DMS153 treated with DMSO at 0.1 percent for 48 hours (cell line): Measurements from ENCODE around the gene PIGL.
"Not testable (repeated sequence)": the region's sequence is repeated elsewhere in the genome, so short reads cannot be mapped to it uniquely, and the experiment has no call there.

Source experiments
- DNase-seq: peaks from one replicate; lab custom pipeline; 2025; ENCODE audit not compliant: unreplicated experiment; lab: John Stamatoyannopoulos, UW

The PIGL gene

DNA sequence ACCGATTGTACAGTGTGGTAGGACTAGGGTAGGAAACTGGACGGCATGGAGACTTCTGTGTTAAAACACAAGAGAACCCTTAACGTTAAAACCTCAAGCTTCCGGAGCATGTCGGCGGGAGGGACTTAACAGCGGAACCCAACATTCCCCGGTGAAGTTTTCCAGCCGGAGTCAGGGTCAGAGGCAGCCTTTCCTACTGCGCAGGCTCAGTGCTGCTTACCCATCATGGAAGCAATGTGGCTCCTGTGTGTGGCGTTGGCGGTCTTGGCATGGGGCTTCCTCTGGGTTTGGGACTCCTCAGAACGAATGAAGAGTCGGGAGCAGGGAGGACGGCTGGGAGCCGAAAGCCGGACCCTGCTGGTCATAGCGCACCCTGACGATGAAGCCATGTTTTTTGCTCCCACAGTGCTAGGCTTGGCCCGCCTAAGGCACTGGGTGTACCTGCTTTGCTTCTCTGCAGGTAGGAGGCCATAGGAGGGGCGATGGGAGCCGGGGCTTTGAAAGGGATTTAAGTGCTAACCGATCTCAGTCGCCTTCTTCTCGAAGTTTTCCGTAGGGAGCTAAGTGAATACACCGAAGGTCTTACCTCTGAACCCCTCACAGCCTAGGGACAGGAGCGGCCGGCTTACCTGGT lies at the start of gene PIGL:
PIGL (plus strand) TSS at position 209 of the 634 bp plus-strand sequence; CDS start at position 226, 17 bp downstream.
- DNase-seq, result peak; percentile 65

DNA sequence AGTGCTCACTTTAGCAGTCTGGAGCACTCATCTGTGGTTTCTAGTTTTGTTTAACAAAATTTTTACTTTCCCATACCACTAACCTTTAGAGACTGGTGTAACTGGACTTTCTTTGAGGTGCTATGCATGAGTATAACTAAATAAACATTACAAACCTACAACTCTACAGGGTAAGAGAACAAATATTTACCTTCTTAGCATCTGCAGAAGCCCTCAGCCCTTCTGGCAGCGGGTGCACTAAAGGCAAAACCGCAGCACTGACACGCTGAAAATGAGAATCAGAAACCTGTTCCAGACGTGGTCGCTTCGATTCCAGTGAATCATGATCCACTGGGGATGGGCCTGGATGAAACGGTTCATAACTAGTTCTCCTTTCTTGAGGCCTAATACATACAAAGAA lies 45.4 kb upstream of the PIGL start:
- DNase-seq, result no peak

DNA sequence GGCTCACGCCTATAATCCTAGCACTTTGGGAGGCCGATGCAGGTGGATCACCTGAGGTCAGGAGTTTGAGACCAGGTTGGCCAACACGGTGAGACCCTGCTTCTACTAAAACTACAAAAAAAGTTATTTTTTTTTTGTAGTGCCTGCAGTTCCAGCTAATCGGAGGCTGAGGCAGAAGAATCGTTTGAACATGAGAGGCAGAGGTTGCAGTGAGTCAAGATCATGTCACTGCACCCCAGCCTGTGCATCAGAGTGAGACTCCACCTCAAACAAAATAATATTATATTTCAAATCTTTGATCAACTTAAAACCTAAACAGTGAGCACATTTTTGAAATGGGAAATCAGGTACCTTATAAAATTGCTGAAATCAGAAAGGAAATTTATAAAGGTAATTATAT lies 38.2 kb upstream of the PIGL start:
- no peak for DNase-seq

DNA sequence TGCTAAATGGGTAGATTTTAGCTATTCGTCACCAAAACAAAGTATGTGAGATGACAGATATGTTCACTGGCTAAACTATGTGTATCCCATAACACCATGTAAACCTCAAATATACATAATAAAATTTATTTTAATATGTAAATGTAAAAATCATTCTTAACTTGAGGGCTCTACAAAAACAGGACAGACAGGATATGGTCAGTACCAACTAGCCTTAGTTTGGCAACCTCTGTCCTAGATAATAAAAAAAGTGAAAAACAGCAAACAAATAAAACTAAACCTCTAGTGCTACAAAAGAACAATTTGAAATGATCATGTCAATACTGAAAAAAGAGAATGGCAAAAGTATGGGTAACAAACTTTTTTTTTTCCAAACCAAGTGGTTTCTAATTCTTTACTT lies 35.4 kb upstream of the PIGL start:
- DNase-seq, result no peak

DNA sequence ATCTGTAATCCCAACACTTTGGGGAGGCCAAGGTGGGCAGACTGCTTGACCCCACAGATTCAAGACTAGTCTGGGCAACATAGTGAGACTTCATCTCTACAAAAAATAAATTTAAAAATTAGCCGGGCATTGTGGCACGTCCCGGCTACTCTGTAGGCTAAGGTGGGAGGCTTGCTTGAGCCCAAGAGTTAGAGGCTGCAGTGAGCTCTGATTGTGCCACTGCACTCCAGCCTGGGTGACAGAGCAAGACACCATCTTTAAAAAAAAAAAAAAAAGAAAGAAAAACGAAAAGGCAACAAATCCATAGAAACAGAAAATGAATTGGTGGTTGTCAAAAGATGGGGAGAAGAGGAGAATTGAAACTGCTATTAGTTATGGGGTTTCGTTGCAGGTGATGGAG lies 29.4 kb upstream of the PIGL start:
- no peak for DNase-seq

DNA sequence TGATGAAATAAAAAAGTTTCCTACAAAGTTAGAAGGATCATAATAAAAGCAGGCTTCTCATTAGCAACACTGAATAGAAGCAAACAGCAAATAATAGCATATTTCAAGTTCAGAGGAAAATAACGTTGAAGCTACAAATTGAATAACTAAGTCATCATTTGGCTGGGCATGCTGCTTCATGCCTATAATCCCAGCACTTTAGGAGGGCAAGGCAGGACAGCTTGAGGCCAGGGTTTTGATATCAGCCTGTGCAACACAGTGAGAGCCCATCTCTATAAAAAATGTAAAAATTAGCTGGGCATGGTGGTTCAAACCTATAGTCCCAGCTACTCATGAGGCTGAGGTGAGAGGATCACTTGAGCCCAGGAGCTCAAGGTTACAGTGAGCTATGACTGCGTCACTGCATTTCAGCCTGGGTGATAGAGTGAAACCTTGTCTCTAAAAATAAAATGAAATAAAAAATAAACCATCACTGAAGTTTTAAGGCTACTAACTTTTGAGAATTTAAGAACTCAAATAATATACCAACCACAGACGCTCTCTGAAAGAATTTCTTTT lies 27.1 kb upstream of the PIGL start:
- no peak for DNase-seq

DNA sequence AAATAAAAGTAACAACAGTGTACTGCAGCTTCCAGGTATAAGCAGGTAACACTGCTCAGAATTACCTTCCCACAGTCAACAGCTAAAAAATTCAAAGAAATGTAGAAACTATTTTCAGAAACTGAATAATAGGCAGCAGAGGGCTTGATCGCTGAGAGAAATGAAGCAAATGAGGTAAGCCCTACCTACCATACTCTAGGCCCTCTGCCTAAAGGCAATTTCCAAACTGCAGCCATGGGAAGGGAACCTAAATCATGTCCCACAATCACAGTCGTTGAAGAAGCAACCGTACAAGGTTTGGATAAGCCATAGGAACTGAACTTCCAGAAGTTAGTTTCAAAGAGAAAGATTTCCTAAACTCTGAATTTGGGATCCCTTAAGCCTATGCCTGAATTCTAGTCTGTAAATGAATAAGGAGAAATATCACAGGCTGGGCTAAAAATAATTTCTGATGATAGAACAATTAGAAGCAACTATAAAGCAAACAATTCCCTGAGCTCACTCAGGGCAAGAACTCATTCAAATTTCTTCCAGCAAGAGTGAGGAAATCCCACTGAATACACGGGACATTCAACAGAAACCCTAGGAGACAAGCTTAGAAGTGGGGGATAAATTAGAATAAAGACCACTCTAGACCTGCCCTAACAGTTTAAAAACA lies 26.2 kb upstream of the PIGL start:
- DNase-seq, result no peak

DNA sequence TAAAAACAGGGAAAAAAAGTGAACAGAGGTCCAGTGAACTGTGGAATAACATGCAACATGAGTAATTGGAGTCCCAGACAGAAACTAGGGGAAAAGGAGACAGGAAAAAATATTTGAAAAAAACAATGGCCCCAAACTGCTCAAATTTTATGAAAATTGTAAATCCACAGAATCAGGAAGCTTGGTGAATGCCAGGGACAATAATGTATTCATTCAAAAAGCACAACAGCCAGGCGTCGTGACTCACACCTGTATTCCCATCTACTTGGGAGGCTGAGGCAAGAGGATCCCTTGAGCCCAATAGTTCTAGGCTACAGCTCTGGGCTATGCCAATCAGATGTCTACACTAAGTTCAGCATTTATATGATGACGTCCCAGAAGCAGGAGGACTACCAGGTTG lies 25.4 kb upstream of the PIGL start:
- no peak for DNase-seq

DNA sequence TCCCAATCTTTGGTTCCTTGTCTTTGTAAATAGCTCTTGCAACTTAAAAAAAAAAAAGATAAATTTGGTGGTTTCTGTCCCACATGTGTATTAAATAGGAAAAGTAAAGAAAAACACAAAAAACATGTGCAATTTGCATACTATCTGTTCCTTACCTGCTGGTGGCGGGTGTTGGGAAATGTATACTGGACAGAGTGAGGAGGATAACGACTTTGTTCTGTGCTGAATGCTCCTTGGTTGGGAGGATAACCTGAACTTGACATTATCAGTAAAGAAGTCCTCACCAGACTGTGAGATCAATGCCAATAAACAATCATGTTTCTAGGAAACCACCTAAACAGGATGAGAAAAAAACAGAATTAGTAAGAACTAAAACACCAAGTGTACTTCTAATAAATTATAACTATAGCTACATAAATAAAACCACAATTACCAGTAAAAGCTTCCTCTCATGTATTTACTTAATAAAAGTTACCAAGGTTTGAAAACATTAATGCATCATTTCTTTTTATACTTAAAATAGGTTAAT lies 22.6 kb upstream of the PIGL start:
- not testable (repeated sequence) for DNase-seq

DNA sequence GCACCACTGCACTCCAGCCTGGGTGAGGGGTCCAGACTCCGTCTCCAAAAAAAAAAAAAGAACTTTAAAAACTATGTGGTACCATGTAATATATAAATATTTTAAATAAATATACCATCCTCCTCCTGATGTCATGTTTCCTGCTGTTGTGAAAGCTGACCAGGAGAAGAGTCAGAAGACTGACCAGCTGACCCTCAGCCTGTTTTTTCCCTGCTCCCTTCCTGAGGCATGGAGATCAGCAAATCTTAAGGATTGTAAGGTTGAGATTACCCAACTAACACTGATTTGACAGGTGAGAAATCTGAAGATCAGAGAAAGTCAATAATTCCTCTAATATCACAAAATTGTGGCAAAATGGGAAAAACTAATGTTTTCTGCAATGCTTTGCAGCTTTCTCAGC lies 19.7 kb upstream of the PIGL start:
- DNase-seq, result no peak

DNA sequence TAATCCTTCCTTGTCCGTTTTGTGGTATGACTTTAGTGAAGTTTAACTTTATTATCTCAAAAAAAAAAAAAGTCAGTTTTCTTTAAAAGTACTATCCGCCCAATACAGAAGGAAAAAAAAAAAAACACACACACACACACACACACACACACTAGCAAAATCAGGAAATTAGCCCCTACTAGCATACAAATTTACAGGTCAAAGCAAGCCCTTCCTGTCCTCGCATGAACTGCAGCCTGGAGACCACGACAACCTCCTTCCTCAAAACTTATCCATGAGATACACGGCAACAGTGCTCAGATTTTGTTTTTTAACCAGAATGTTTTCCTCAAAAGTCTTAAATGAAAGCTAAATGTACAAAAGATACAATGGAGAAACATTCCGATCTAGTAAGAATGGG lies 17.9 kb upstream of the PIGL start:
- DNase-seq, result no peak

DNA sequence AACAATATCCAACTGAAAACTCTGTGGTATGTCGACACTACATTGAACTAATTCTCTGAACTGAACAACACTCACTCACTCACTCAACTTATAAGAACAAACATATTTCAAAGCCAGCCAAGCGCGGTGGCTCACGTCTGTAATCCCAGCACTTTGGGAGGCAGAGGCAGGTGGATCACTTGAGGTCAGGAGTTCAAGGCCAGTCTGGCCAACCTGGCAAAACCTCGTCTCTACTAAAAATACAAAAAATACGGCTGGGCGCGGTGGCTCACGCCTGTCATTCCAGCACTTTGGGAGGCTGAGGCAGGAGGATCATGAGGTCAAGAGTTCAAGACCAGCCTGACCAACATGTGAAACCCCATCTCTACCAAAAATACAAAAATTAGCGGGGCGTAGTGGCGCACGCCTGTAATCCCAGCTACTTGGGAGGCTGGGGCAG lies 15.3 kb upstream of the PIGL start:
- not testable (repeated sequence) for DNase-seq

DNA sequence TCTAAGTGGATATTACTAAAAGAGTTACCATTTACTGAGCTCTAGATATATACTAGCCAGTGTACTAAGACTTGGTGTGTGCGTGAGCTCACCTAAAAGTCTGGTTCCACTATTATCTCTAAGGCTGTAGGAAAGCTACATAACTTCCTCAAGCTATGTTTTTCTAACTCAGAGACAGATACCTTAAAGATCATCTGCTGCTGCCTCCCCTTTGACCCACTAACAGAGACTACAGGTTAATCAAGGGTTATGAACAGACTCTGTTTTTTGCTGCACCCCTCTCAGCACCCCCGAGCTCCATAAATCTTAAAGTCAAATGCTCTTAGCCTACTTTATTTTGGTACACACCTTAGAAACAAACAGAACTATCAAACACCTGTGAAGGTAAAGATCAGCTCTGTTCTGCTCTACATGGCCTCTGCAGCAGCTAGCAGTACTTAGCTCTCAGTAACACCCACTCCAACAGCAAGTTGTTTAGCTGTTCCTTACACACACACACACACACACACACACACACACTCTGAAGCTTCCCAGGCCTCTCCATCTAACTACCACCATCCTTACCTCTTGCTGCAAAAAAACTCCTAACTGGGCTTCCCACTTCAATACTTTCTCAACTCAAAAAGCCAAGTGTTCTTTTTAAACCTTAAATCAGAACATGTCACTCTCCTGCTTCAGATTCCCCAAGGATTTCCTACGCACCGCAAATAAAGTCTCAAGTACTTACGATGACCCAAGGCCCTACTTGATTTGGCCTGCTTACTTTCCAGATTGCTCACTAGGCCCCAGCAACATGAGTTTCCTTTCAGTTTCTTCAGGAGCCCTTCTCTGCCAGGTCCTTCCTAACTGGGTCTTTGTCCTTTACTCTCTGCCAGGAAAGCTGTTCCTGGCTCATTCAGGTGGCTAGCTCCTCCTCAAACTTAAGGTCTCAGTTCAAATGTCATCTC lies 14.2 kb upstream of the PIGL start:
- DNase-seq, result not testable (repeated sequence)

DNA sequence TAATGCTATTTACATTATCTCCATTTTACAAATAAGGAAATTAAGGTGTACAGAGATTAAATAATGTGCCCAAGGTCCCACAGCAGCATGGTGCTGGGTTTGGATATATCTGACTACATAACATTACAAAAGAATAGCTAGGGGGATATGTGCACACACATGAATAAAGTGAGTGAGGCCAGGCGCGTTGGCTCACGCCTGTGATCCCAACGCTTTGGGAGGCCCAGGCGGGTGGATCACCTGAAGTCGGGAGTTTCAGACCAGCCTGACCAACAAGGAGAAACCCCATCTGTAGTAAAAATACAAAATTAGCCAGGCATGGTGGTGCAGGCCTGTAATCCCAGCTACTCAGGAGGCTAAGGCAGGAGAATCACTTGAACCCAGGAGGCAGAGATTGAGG lies 12.2 kb upstream of the PIGL start:
- not testable (repeated sequence) for DNase-seq

DNA sequence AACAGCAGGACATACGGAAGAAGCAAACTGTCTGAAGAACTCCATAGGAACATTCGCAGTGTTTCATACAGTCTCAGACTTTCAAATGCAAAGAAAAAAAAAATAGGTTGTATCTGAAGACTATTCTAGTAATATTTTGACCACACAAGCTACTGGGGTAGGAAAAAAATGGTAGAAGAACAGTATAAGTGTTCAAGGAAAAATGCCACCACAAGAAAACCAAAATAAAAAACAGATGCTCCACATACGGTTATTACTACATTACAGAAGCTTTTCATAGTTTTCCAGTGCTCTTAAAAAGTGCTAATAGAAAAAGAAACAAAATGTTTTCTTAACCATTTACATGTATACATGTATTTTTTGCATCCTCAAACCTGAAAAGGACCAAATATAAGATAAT lies 5.4 kb upstream of the PIGL start:
- DNase-seq, result no peak

DNA sequence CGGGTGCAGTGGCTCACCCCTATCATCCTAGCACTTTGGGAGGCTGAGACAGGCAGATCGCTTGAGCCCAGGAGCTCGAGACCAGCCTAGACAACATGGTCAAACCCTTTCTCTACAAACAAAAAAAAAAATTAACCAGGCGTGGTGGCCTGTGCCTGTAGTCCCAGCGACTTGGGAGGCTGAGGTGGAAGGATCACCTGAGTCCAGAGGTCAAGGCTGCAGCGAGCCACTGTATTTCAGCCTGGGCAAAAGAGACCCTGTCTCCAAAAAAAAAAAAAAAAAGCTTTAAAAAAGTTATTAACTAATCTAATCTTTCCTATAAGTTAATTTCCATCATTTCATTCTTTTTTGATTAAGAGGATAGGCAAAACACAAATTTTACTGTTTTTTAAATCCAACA lies 4.2 kb upstream of the PIGL start:
- no peak for DNase-seq

DNA sequence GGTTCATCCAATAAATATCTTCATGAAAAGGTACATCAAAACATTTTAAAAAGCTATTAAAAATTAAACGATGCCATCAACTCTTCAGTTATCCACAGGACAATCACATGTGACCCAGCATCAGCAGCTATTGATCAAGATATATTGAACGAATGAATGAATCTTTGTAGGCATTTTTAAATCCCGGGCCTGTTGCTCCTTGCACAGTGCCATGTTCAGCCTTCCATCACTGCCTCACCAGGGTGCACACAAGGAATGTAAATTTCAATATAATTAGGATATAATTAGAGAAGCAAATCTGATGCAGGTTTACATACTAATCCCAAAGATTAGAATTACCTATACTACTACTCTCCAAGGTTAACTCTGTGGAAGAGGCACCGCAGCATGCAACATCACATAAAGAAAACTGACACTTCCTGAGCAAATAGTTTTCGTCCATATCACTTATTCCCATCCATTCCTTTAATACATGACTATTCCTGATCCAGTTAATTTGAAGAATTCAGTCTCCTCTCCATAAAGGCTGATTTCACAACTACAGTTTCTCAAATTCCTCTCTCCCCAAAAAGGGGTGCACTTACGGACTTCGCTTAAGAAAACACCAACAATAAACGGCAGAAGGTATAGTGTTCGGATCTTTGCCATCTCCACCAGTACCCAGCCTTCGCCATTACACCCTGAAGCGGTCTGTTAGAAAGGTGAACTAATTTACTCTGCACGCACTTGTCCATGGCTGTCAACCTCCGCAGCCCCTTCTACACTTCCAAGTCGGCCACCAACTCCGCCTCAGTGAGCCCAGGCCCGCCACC lies 2.6 kb upstream of the PIGL start:
- DNase-seq, result no peak

DNA sequence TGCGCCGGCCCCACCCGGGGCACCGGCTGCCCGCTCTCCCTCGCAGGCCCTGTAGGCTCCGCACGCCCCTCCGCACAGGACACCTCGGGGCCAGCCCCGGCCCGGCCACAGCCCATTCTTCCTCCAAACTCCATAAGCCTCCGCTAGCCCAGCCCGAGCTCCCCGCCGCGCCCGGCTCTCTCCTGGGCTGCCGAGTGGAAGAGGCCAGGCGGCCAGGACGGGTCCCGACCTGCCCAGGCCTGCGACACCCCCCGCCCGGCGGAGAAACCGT lies 2.1 kb upstream of the PIGL start:
- no peak for DNase-seq

DNA sequence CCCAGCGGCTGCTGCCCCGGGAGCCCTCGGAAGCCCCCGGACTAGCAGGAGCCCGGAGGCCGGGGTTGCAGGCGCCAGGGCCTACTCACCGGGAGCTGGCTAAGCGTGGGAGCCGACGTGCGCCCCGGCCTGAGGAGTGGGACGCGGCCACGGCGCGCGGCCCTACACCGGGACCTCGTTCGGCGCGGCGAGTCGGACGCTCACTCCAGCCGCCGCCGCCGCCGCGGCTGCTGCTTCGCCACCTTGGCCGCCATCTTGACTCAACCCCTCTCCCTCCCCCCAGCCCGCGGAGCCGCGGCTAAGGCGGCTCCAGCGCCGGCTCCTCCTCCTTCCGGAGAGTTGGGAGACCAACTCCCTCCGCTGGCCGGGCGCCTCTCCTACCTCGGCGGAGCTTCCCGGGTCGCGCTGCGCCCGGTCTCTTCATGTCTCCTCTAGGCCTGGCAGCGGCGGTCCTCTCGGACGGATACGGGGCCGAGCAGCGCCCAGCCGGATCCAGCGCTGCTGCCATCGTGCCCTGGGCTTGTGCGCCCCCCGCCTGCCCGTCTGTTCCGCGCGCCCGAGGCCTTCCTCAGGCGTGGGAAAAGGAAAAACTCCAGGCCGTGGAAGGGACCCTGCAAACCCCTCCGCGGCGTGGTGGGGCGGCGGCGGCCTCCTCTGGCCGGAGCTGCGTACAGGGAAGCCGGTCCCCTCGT lies 1.6 kb upstream of the PIGL start, which contains the start of gene NCOR1:
NCOR1 (minus strand) TSS at position 262 of the 692 bp plus-strand sequence. CDS start 20,965 bp downstream, outside the sequence.
- DNase-seq, result peak; percentile 47

DNA sequence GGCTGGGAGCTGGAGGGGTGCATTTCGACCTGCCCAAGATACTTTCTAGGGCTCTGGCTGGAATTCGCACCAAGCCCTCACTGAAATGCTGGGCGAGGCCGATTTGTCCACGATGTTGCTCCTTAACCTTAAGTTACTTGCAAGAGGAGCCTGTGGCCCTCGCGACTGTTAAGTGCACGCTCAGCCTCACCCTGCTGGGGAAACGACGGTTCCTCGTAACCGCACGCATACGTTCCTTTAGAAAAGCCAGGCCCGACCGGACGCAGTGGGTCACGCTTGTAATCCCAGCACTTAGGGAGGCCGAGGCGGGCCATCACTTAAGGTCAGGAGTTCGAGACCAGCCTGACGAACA lies 1.1 kb upstream of the PIGL start:
- DNase-seq, result peak; percentile 37
